ENCODE measurements around the gene DGKE.

The DGKE gene

GRCh38 chr17:56886288-56886731, 52.4 kb downstream of the DGKE start:
- DNase-seq: no peak
- Histone ChIP-seq H3K36me3 (no peaks in the 10 kb centered on the region), H3K9me3 (no peaks in the 10 kb centered on the region; the same call in 1 of the 2 replicates), H3K27me3 (peaks cover 3% of the 10 kb centered on the region; the same call in 1 of the 2 replicates), H3K4me3 (ENCODE audit: low read depth, low read length) (no peak overlapping the region), H3K4me1 (no peaks in the 10 kb centered on the region)
- TF ChIP-seq CTCF (IDR thresholded peaks at IDR 0.05; ENCODE audit: low read depth, low read length): no peak

- no peak for DNase-seq
- Histone ChIP-seq H3K4me1 (no peaks in the 10 kb centered on the region), H3K9me3 (no peaks in the 10 kb centered on the region; the same call in 1 of the 2 replicates), H3K36me3 (no peaks in the 10 kb centered on the region; the same call in 1 of the 2 replicates), H3K4me3 (ENCODE audit: low read depth, low read length) (no peak overlapping the region), H3K27me3 (peaks cover 3% of the 10 kb centered on the region; the same call in 1 of the 2 replicates)
- no peak for TF ChIP-seq CTCF (IDR thresholded peaks at IDR 0.05; ENCODE audit: low read depth, low read length)
These were observed 53.2 kb downstream of the DGKE start for GRCh38 chr17:56887105-56887504.

GRCh38 chr17:56887552-56888467, 53.9 kb downstream of the DGKE start:
- no peak overlapping the region for H3K4me3 ChIP-seq (ENCODE audit: low read depth, low read length)
- DNase-seq: no peak
- no peaks in the 10 kb centered on the region for H3K27me3 ChIP-seq
- no peaks in the 10 kb centered on the region for H3K4me1 ChIP-seq
- H3K9me3 ChIP-seq: no peaks in the 10 kb centered on the region; the same call in 1 of the 2 replicates
- no peaks in the 10 kb centered on the region; the same call in 1 of the 2 replicates for H3K36me3 ChIP-seq
- TF ChIP-seq CTCF (IDR thresholded peaks at IDR 0.05; ENCODE audit: low read depth, low read length): no peak

GRCh38 chr17:56890390-56890789, 56.4 kb downstream of the DGKE start:
- no peaks in the 10 kb centered on the region for H3K27me3 ChIP-seq
- no peaks in the 10 kb centered on the region; the same call in 1 of the 2 replicates for H3K9me3 ChIP-seq
- TF ChIP-seq CTCF (IDR thresholded peaks at IDR 0.05; ENCODE audit: low read depth, low read length): no peak
- H3K4me3 ChIP-seq (ENCODE audit: low read depth, low read length): no peak overlapping the region
- no peaks in the 10 kb centered on the region; the same call in 1 of the 2 replicates for H3K36me3 ChIP-seq
- no peak for DNase-seq
- H3K4me1 ChIP-seq: no peaks in the 10 kb centered on the region

- Histone ChIP-seq H3K36me3 (no peaks in the 10 kb centered on the region; the same call in 1 of the 2 replicates), H3K4me1 (no peaks in the 10 kb centered on the region), H3K27me3 (no peaks in the 10 kb centered on the region), H3K4me3 (ENCODE audit: low read depth, low read length) (no peak overlapping the region), H3K9me3 (no peaks in the 10 kb centered on the region; the same call in 1 of the 2 replicates)
- no peak for DNase-seq
- no peak for TF ChIP-seq CTCF (IDR thresholded peaks at IDR 0.05; ENCODE audit: low read depth, low read length)
These were observed 57.1 kb downstream of the DGKE start for GRCh38 chr17:56890906-56891674.

All from BE2C (cell line).